Panc1 (cell line): ENCODE data around the gene ITGB3. TPM values are rescaled to one million over a fixed set of nuclear protein-coding genes. Genes with fewer than 3 reads are reported as not detected.

Experiments used
- ATAC-seq: fragments of 200-7000 bp; cut with Tn5 transposase; 2 replicates; pipeline ENCODE4 v1.9.1; 2020; ENCODE audit warnings: mild to moderate bottlenecking, moderate library complexity
- BruUV-seq: library from RNA; stranded (reverse); fragments of 400-500 nt; replicated peaks from 2 replicates; lab custom pipeline; 2021; lab: Mats Ljungman, UMichigan
- CTCF ChIA-PET: fragments of 300-600 bp; sonication (Branson Sonifier 250); formaldehyde crosslinking; loops from one replicate; lab custom pipeline; 2022; ENCODE audit warnings: antibody characterized with exemption; lab: Charles Lee
- POLR2A ChIA-PET: fragments of 300-600 bp; sonication (Branson Sonifier 250); formaldehyde crosslinking; loops from one replicate; lab custom pipeline; 2022; ENCODE audit warnings: antibody characterized with exemption; lab: Charles Lee
- DNase-seq: peaks from one replicate; pipeline ENCODE4 v3.0.0-alpha.2; 2010; ENCODE audit warnings: low read depth, low spot score
- H3K27ac ChIP-seq: 2 replicates; pipeline ENCODE4 v1.5.1; 2011; ENCODE audit warnings: mild to moderate bottlenecking, low read length, inconsistent platforms
- H3K27me3 ChIP-seq: fragments of 200-500 bp; sonication (Bioruptor generic); 2 replicates; pipeline ENCODE4 v1.6.0; 2014; ENCODE audit warnings: low read length, inconsistent platforms; ENCODE audit not compliant: control insufficient read depth, insufficient read depth
- H3K36me3 ChIP-seq: fragments of 200-500 bp; sonication (Bioruptor generic); 2 replicates; pipeline ENCODE4 v1.5.1; 2014; ENCODE audit warnings: inconsistent platforms, mild to moderate bottlenecking, low read length, moderate library complexity; ENCODE audit not compliant: control insufficient read depth, insufficient read depth
- H3K4me1 ChIP-seq: 2 replicates; pipeline ENCODE4 v1.5.1; 2011; ENCODE audit warnings: inconsistent platforms, mild to moderate bottlenecking, low read length, moderate library complexity; ENCODE audit not compliant: control insufficient read depth, insufficient read depth
- H3K4me3 ChIP-seq, 2 experiments: 2 replicates each; pipeline ENCODE4 v1.5.1; 2011 to 2012; ENCODE audit warnings: low read depth in 2 of 2, low read length in 2 of 2, mild to moderate bottlenecking in 2 of 2, inconsistent platforms in 1 of 2, moderate library complexity in 1 of 2
- H3K9me3 ChIP-seq: fragments of 200-500 bp; sonication (Bioruptor generic); 2 replicates; pipeline ENCODE4 v1.5.1; 2014; ENCODE audit warnings: low read depth, mild to moderate bottlenecking, inconsistent platforms, low read length, moderate library complexity; ENCODE audit not compliant: control insufficient read depth, insufficient read depth
- CTCF ChIP-seq: fragments of 450-650 bp; IDR thresholded peaks from 2 replicates; pipeline ENCODE4 v1.5.1; 2017; ENCODE audit warnings: mild to moderate bottlenecking
- POLR2AphosphoS5 ChIP-seq: IDR thresholded peaks from 2 replicates; pipeline ENCODE4 v1.6.1; 2012; ENCODE audit warnings: mild to moderate bottlenecking, low read depth, low read length, moderate library complexity
- REST ChIP-seq, 2 experiments: IDR thresholded peaks; 2 replicates each; pipeline ENCODE4 v1.6.1; 2011 to 2012; ENCODE audit warnings: low read depth in 2 of 2, control low read depth in 1 of 2, low read length in 1 of 2, mild to moderate bottlenecking in 1 of 2, moderate library complexity in 1 of 2; ENCODE audit not compliant: insufficient read depth in 1 of 2
- SIN3A ChIP-seq: IDR thresholded peaks from 2 replicates; pipeline ENCODE4 v1.6.1; 2012; ENCODE audit warnings: low read depth, mild to moderate bottlenecking, low read length, moderate library complexity, borderline replicate concordance; ENCODE audit not compliant: insufficient read depth
- TCF7L2 ChIP-seq: IDR thresholded peaks from 2 replicates; pipeline ENCODE4 v1.6.1; 2011; ENCODE audit warnings: mild to moderate bottlenecking, low read depth, low read length, inconsistent platforms
- in situ Hi-C: cut with HindIII; loops from 2 replicates; pipeline ENCODE4 v1.10.0; 2016; ENCODE audit warnings: low sequenced_read_pairs, low pct_unique_long_range_greater_than_20kb
- intact Hi-C: fragments of 100-400 bp; cut with micrococcal nuclease; formaldehyde crosslinking; loops from one replicate; pipeline ENCODE4 v1.10.0; 2022; ENCODE audit not compliant: unreplicated experiment
- total RNA-seq: library from RNA; stranded (reverse); gene quantifications from one replicate; pipeline ENCODE4 v1.2.1, GENCODE V29; 2021; ENCODE audit not compliant: unreplicated experiment

ITGB3 gene
- total RNA-seq, 1 experiment from 2014 or later, result 17.6 TPM

GRCh38 chr17:47242648-47243047 lies 11.0 kb upstream of the ITGB3 start:
- no peak overlapping the region for H3K27ac ChIP-seq
- DNase-seq (no peak), ATAC-seq (no peak)
- H3K36me3 ChIP-seq, result no peaks in the 10 kb centered on the region
- BruUV-seq, result no TSS peak
- in situ Hi-C loops (no loop called here), intact Hi-C loops (no loop called here)
- H3K27me3 ChIP-seq, result no peaks in the 10 kb centered on the region
- no peak overlapping the region for H3K4me3 ChIP-seq
- CTCF ChIA-PET, result no interaction called here
- peaks cover 4% of the 10 kb centered on the region; the same call in 1 of the 2 replicates for H3K4me1 ChIP-seq
- H3K9me3 ChIP-seq, result no peaks in the 10 kb centered on the region
- TF ChIP-seq SIN3A (no peak), TCF7L2 (no peak), REST (IDR thresholded peaks at IDR 0.05; ENCODE audit: insufficient read depth in 1 of 2, low read depth in 2 of 2, low read length in 1 of 2) (no peak), CTCF (no peak), POLR2AphosphoS5 (no peak)
- POLR2A ChIA-PET, result no interaction called here

- BruUV-seq, result no TSS peak
- H3K4me1 ChIP-seq, result peaks cover 4% of the 10 kb centered on the region; the same call in 1 of the 2 replicates
- ATAC-seq (no peak), DNase-seq (no peak)
- no peaks in the 10 kb centered on the region for H3K36me3 ChIP-seq
- no peaks in the 10 kb centered on the region for H3K9me3 ChIP-seq
- CTCF ChIA-PET, result no interaction called here
- intact Hi-C loops, result no loop called here
- H3K4me3 ChIP-seq, result no peak overlapping the region
- POLR2A ChIA-PET, result no interaction called here
- no peak for TF ChIP-seq REST (IDR thresholded peaks at IDR 0.05; ENCODE audit: insufficient read depth in 1 of 2, low read depth in 2 of 2, low read length in 1 of 2)
- TF ChIP-seq POLR2AphosphoS5, result no peak
- TF ChIP-seq TCF7L2, result no peak
- TF ChIP-seq SIN3A, result no peak
- no peak for TF ChIP-seq CTCF
- no peak overlapping the region for H3K27ac ChIP-seq
- in situ Hi-C loops, result no loop called here
- no peaks in the 10 kb centered on the region for H3K27me3 ChIP-seq
These were observed 9.7 kb upstream of the ITGB3 start for GRCh38 chr17:47243737-47244598.
